Cardiac fibroblast (primary cell): ENCODE results near the gene CMC4.
A peak's percentile ranks its signal among the peaks of the same experiment; 100 is the strongest.

ENCODE experiments used
- DNase-seq, 2 donors: peaks; one replicate each; pipeline versions ENCODE4 v3.0.0 to v3.0.0-alpha.2; 2010; ENCODE audit warnings: low read depth in 2 of 2
- H3K4me3 ChIP-seq, 2 donors: replicated peaks in 1 of 2; 1 replicate in 1 of 2; 2 replicates in 1 of 2; pipeline ENCODE4 v1.5.1; 2011; ENCODE audit warnings: low read depth in 2 of 2, low read length in 2 of 2, mild to moderate bottlenecking in 2 of 2, moderate library complexity in 1 of 2
- CTCF ChIP-seq: IDR thresholded peaks from one replicate; pipeline ENCODE4 v1.5.1; 2011; ENCODE audit warnings: low read depth, mild to moderate bottlenecking, low read length, inconsistent platforms

CMC4 gene

GRCh38 chrX:155046129-155046810 lies 24.7 kb downstream of the CMC4 start:
- TF ChIP-seq CTCF: no peak
- H3K4me3 ChIP-seq: no peak overlapping the region
- DNase-seq: no peak

- no peak for DNase-seq
- H3K4me3 ChIP-seq: no peak overlapping the region
- no peak for TF ChIP-seq CTCF
These were observed 35.2 kb downstream of the CMC4 start for GRCh38 chrX:155035688-155036087.

- no peak overlapping the region for H3K4me3 ChIP-seq
- peak in 1 of 2 donors; percentile 39 for DNase-seq
- no peak for TF ChIP-seq CTCF
These were observed 39.3 kb downstream of the CMC4 start for GRCh38 chrX:155031657-155032056.

GRCh38 chrX:155028877-155029291 lies 42.1 kb downstream of the CMC4 start:
- no peak overlapping the region for H3K4me3 ChIP-seq
- DNase-seq: peak; percentile 54 to 72

GRCh38 chrX:155028129-155028528 lies 42.8 kb downstream of the CMC4 start:
- DNase-seq: no peak
- H3K4me3 ChIP-seq: peak overlapping the region; percentile 58 to 63
- TF ChIP-seq CTCF: no peak

More at GRCh38 chrX:155028877-155029291, 42.1 kb downstream of the CMC4 start:
- TF ChIP-seq CTCF: no peak

GRCh38 chrX:155027509-155028066 lies 43.3 kb downstream of the CMC4 start:
- peak overlapping the region; percentile 58 to 63 for H3K4me3 ChIP-seq
- TF ChIP-seq CTCF: no peak
- peak; percentile 84 to 90 for DNase-seq
